PFSK-1 (cell line): ENCODE results near the gene NT5M.

Experiments
- FOXP2 ChIP-seq: optimal IDR thresholded peaks from 2 replicates; pipeline ENCODE3; 2011; ENCODE audit warnings: borderline replicate concordance, control low read depth, inconsistent platforms; ENCODE audit not compliant: insufficient read depth; ENCODE audit errors: extremely low read length, extremely low read depth
- POLR2AphosphoS5 ChIP-seq: IDR thresholded peaks from 2 replicates; pipeline ENCODE4 v1.6.1; 2012; ENCODE audit warnings: low read depth, mild to moderate bottlenecking, control low read depth, low read length, moderate library complexity
- REST ChIP-seq, 2 experiments: IDR thresholded peaks; 2 replicates each; pipeline versions ENCODE4 v1.6.1 to v1.8.0; 2011 to 2012; ENCODE audit warnings: low read depth in 2 of 2, low read length in 2 of 2, control low read depth in 1 of 2, inconsistent platforms in 1 of 2, mild to moderate bottlenecking in 1 of 2, moderate library complexity in 1 of 2; ENCODE audit not compliant: insufficient read depth in 1 of 2
- SIN3A ChIP-seq: IDR thresholded peaks from 2 replicates; pipeline ENCODE4 v1.6.1; 2012; ENCODE audit warnings: mild to moderate bottlenecking, low read length, moderate library complexity, borderline replicate concordance; ENCODE audit not compliant: insufficient read depth
- TAF1 ChIP-seq: IDR thresholded peaks from 2 replicates; pipeline ENCODE4 v1.6.1; 2012; ENCODE audit warnings: low read length, control low read depth, borderline replicate concordance; ENCODE audit not compliant: insufficient read depth

NT5M gene

GRCh38 chr17:17349724-17350106 is 46.5 kb downstream of the NT5M start:
- TF ChIP-seq POLR2AphosphoS5, result no peak
- no peak for TF ChIP-seq TAF1
- no peak for TF ChIP-seq REST (IDR thresholded peaks at IDR 0.05; ENCODE audit: insufficient read depth in 1 of 2, low read depth in 2 of 2, low read length in 2 of 2)
- TF ChIP-seq SIN3A, result no peak
- TF ChIP-seq FOXP2, result no peak

- TF ChIP-seq POLR2AphosphoS5, result no peak
- TF ChIP-seq TAF1, result no peak
- no peak for TF ChIP-seq REST (IDR thresholded peaks at IDR 0.05; ENCODE audit: insufficient read depth in 1 of 2, low read depth in 2 of 2, low read length in 2 of 2)
These were observed 47.5 kb downstream of the NT5M start for GRCh38 chr17:17350491-17351355.

GRCh38 chr17:17351356-17351891 is 48.3 kb downstream of the NT5M start:
- TF ChIP-seq POLR2AphosphoS5 (no peak), TAF1 (no peak), REST (IDR thresholded peaks at IDR 0.05; ENCODE audit: insufficient read depth in 1 of 2, low read depth in 2 of 2, low read length in 2 of 2) (no peak), FOXP2 (no peak), SIN3A (no peak)

GRCh38 chr17:17351901-17352781 is 49.0 kb downstream of the NT5M start:
- TF ChIP-seq POLR2AphosphoS5 (no peak; the same call in 1 of the 2 replicates), REST (IDR thresholded peaks at IDR 0.05; ENCODE audit: insufficient read depth in 1 of 2, low read depth in 2 of 2, low read length in 2 of 2) (0 out of 4 replicates have a peak, but pooled peaks of 1 of the 2 experiments have one; percentile 21), SIN3A (no peak), TAF1 (no peak), FOXP2 (peak; percentile 49)
